ENCODE results near the gene NPAS1. TPM values are rescaled to one million over a fixed set of nuclear protein-coding genes. Genes with fewer than 3 reads are reported as not detected.
A peak's percentile ranks its signal among the peaks of the same experiment; 100 is the strongest.

Gene NPAS1
- total and polyA plus RNA-seq, 4 donors: 0.69 to 5.2 (median 2.3) TPM

GRCh38 chr19:47058621-47059022, 39.0 kb downstream of the NPAS1 start:
- Histone ChIP-seq H3K4me3 (ENCODE audit: low read depth, low read length) (no peak overlapping the region), H3K4me1 (ENCODE audit: control insufficient read depth, insufficient read depth, low read length) (no peaks in the 10 kb centered on the region), H3K27me3 (ENCODE audit: control insufficient read depth, insufficient read depth, low read length) (no peaks in the 10 kb centered on the region), H3K36me3 (ENCODE audit: control insufficient read depth, insufficient read depth, low read length) (peaks cover 10% of the 10 kb centered on the region), H3K9me3 (ENCODE audit: control insufficient read depth, insufficient read depth, low read length) (no peaks in the 10 kb centered on the region), H3K27ac (ENCODE audit: low read depth, low read length) (no peak overlapping the region)
- DNase-seq (ENCODE audit: low read depth in 4 of 6, low spot score in 6 of 6): no peak
- 85% methylated on average over 10 of the region's 11 CpGs for WGBS (ENCODE audit: insufficient coverage)

GRCh38 chr19:47063874-47064273, 44.2 kb downstream of the NPAS1 start:
- Histone ChIP-seq H3K27me3 (ENCODE audit: control insufficient read depth, insufficient read depth, low read length) (no peaks in the 10 kb centered on the region), H3K27ac (ENCODE audit: low read depth, low read length) (no peak overlapping the region), H3K4me3 (ENCODE audit: low read depth, low read length) (no peak overlapping the region), H3K4me1 (ENCODE audit: control insufficient read depth, insufficient read depth, low read length) (no peaks in the 10 kb centered on the region), H3K9me3 (ENCODE audit: control insufficient read depth, insufficient read depth, low read length) (no peaks in the 10 kb centered on the region), H3K36me3 (ENCODE audit: control insufficient read depth, insufficient read depth, low read length) (peaks cover 57% of the 10 kb centered on the region)
- DNase-seq (ENCODE audit: low read depth in 4 of 6, low spot score in 6 of 6): no peak
- WGBS (ENCODE audit: insufficient coverage): 78% methylated on average over 4 of the region's 6 CpGs

GRCh38 chr19:47065242-47065641, 45.6 kb downstream of the NPAS1 start:
- no peak for DNase-seq (ENCODE audit: low read depth in 4 of 6, low spot score in 6 of 6)
- H3K27me3 ChIP-seq (ENCODE audit: control insufficient read depth, insufficient read depth, low read length): no peaks in the 10 kb centered on the region
- no peaks in the 10 kb centered on the region for H3K9me3 ChIP-seq (ENCODE audit: control insufficient read depth, insufficient read depth, low read length)
- no peak overlapping the region for H3K27ac ChIP-seq (ENCODE audit: low read depth, low read length)
- no peaks in the 10 kb centered on the region for H3K4me1 ChIP-seq (ENCODE audit: control insufficient read depth, insufficient read depth, low read length)
- WGBS (ENCODE audit: insufficient coverage): 90% methylated on average over 11 of the region's 11 CpGs
- H3K36me3 ChIP-seq (ENCODE audit: control insufficient read depth, insufficient read depth, low read length): peaks cover 70% of the 10 kb centered on the region
- H3K4me3 ChIP-seq (ENCODE audit: low read depth, low read length): no peak overlapping the region

GRCh38 chr19:47066376-47067214, 47.0 kb downstream of the NPAS1 start:
- no peak overlapping the region for H3K27ac ChIP-seq (ENCODE audit: low read depth, low read length)
- DNase-seq (ENCODE audit: low read depth in 4 of 6, low spot score in 6 of 6): no peak
- H3K4me1 ChIP-seq (ENCODE audit: control insufficient read depth, insufficient read depth, low read length): no peaks in the 10 kb centered on the region
- no peak overlapping the region for H3K4me3 ChIP-seq (ENCODE audit: low read depth, low read length)
- WGBS (ENCODE audit: insufficient coverage): 93% methylated on average over 59 of the region's 61 CpGs
- H3K9me3 ChIP-seq (ENCODE audit: control insufficient read depth, insufficient read depth, low read length): no peaks in the 10 kb centered on the region
- peaks cover 84% of the 10 kb centered on the region for H3K36me3 ChIP-seq (ENCODE audit: control insufficient read depth, insufficient read depth, low read length)
- H3K27me3 ChIP-seq (ENCODE audit: control insufficient read depth, insufficient read depth, low read length): no peaks in the 10 kb centered on the region

GRCh38 chr19:47067215-47067847, 47.7 kb downstream of the NPAS1 start:
- Histone ChIP-seq H3K9me3 (ENCODE audit: control insufficient read depth, insufficient read depth, low read length) (no peaks in the 10 kb centered on the region), H3K27ac (ENCODE audit: low read depth, low read length) (no peak overlapping the region), H3K27me3 (ENCODE audit: control insufficient read depth, insufficient read depth, low read length) (no peaks in the 10 kb centered on the region), H3K4me1 (ENCODE audit: control insufficient read depth, insufficient read depth, low read length) (no peaks in the 10 kb centered on the region), H3K36me3 (ENCODE audit: control insufficient read depth, insufficient read depth, low read length) (peaks cover 87% of the 10 kb centered on the region), H3K4me3 (ENCODE audit: low read depth, low read length) (no peak overlapping the region)
- DNase-seq (ENCODE audit: low read depth in 4 of 6, low spot score in 6 of 6): no peak
- 96% methylated on average over 31 of the region's 36 CpGs for WGBS (ENCODE audit: insufficient coverage)

GRCh38 chr19:47068246-47068645, 48.6 kb downstream of the NPAS1 start:
- Histone ChIP-seq H3K27me3 (ENCODE audit: control insufficient read depth, insufficient read depth, low read length) (no peaks in the 10 kb centered on the region), H3K9me3 (ENCODE audit: control insufficient read depth, insufficient read depth, low read length) (no peaks in the 10 kb centered on the region), H3K4me3 (ENCODE audit: low read depth, low read length) (no peak overlapping the region), H3K36me3 (ENCODE audit: control insufficient read depth, insufficient read depth, low read length) (peaks cover 91% of the 10 kb centered on the region), H3K27ac (ENCODE audit: low read depth, low read length) (no peak overlapping the region), H3K4me1 (ENCODE audit: control insufficient read depth, insufficient read depth, low read length) (no peaks in the 10 kb centered on the region)
- 90% methylated on average over 8 of the region's 8 CpGs for WGBS (ENCODE audit: insufficient coverage)
- DNase-seq (ENCODE audit: low read depth in 4 of 6, low spot score in 6 of 6): no peak

GRCh38 chr19:47068876-47069406, 49.3 kb downstream of the NPAS1 start:
- H3K4me3 ChIP-seq (ENCODE audit: low read depth, low read length): no peak overlapping the region
- H3K9me3 ChIP-seq (ENCODE audit: control insufficient read depth, insufficient read depth, low read length): no peaks in the 10 kb centered on the region
- peaks cover 95% of the 10 kb centered on the region for H3K36me3 ChIP-seq (ENCODE audit: control insufficient read depth, insufficient read depth, low read length)
- no peaks in the 10 kb centered on the region for H3K4me1 ChIP-seq (ENCODE audit: control insufficient read depth, insufficient read depth, low read length)
- H3K27me3 ChIP-seq (ENCODE audit: control insufficient read depth, insufficient read depth, low read length): no peaks in the 10 kb centered on the region
- DNase-seq (ENCODE audit: low read depth in 4 of 6, low spot score in 6 of 6): no peak
- H3K27ac ChIP-seq (ENCODE audit: low read depth, low read length): no peak overlapping the region
- WGBS (ENCODE audit: insufficient coverage): 96% methylated on average over 17 of the region's 18 CpGs

- 91% methylated on average over 15 of the region's 15 CpGs for WGBS (ENCODE audit: insufficient coverage)
- no peak for DNase-seq (ENCODE audit: low read depth in 4 of 6, low spot score in 6 of 6)
- no peaks in the 10 kb centered on the region for H3K9me3 ChIP-seq (ENCODE audit: control insufficient read depth, insufficient read depth, low read length)
- peaks cover under 1% of the 10 kb centered on the region for H3K4me1 ChIP-seq (ENCODE audit: control insufficient read depth, insufficient read depth, low read length)
- H3K27ac ChIP-seq (ENCODE audit: low read depth, low read length): no peak overlapping the region
- H3K4me3 ChIP-seq (ENCODE audit: low read depth, low read length): no peak overlapping the region
- no peaks in the 10 kb centered on the region for H3K27me3 ChIP-seq (ENCODE audit: control insufficient read depth, insufficient read depth, low read length)
- peaks cover 100% of the 10 kb centered on the region for H3K36me3 ChIP-seq (ENCODE audit: control insufficient read depth, insufficient read depth, low read length)
Measured at GRCh38 chr19:47069795-47070194, 50.2 kb downstream of the NPAS1 start.

GRCh38 chr19:47070756-47071155, 51.1 kb downstream of the NPAS1 start:
- no peaks in the 10 kb centered on the region for H3K9me3 ChIP-seq (ENCODE audit: control insufficient read depth, insufficient read depth, low read length)
- peak in 2 of 6 donors; percentile 15 to 20 for DNase-seq (ENCODE audit: low read depth in 4 of 6, low spot score in 6 of 6)
- H3K4me1 ChIP-seq (ENCODE audit: control insufficient read depth, insufficient read depth, low read length): peaks cover 10% of the 10 kb centered on the region
- H3K27me3 ChIP-seq (ENCODE audit: control insufficient read depth, insufficient read depth, low read length): no peaks in the 10 kb centered on the region
- no peak overlapping the region for H3K27ac ChIP-seq (ENCODE audit: low read depth, low read length)
- peaks cover 100% of the 10 kb centered on the region for H3K36me3 ChIP-seq (ENCODE audit: control insufficient read depth, insufficient read depth, low read length)
- H3K4me3 ChIP-seq (ENCODE audit: low read depth, low read length): no peak overlapping the region
- 69% methylated on average over 18 of the region's 18 CpGs for WGBS (ENCODE audit: insufficient coverage)
